GM19025 (cell line): ENCODE measurements around the gene ZNF488.

Source experiments
- ATAC-seq: cut with Tn5 transposase; IDR thresholded peaks from one replicate; pipeline ENCODE4 v1.9.1; 2021; ENCODE audit warnings: mild to moderate bottlenecking, low read depth, moderate library complexity; ENCODE audit not compliant: unreplicated experiment

The ZNF488 gene

GRCh38 chr10:47410271-47410670, 26.2 kb upstream of the ZNF488 start:
- no peak for ATAC-seq

GRCh38 chr10:47409866-47410256, 25.8 kb upstream of the ZNF488 start:
- no peak for ATAC-seq

GRCh38 chr10:47409171-47409865, 25.2 kb upstream of the ZNF488 start:
- no peak for ATAC-seq

- no peak for ATAC-seq
Observed at GRCh38 chr10:47408606-47409005, 24.5 kb upstream of the ZNF488 start.

GRCh38 chr10:47406870-47407691, 23.0 kb upstream of the ZNF488 start:
- ATAC-seq, result no peak

GRCh38 chr10:47406548-47406869, 22.4 kb upstream of the ZNF488 start:
- no peak for ATAC-seq

GRCh38 chr10:47405857-47406547, 21.9 kb upstream of the ZNF488 start:
- no peak for ATAC-seq

GRCh38 chr10:47404937-47405336, 20.8 kb upstream of the ZNF488 start:
- ATAC-seq, result no peak

GRCh38 chr10:47404446-47404845, 20.4 kb upstream of the ZNF488 start:
- no peak for ATAC-seq

- no peak for ATAC-seq
Observed at GRCh38 chr10:47403446-47404318, 19.6 kb upstream of the ZNF488 start.

GRCh38 chr10:47402641-47403301, 18.7 kb upstream of the ZNF488 start:
- no peak for ATAC-seq

- ATAC-seq, result no peak
Observed at GRCh38 chr10:47401874-47402640, 18.0 kb upstream of the ZNF488 start.

- ATAC-seq, result no peak
Observed at GRCh38 chr10:47401210-47401609, 17.1 kb upstream of the ZNF488 start.

- ATAC-seq, result no peak
Observed at GRCh38 chr10:47400786-47401185, 16.7 kb upstream of the ZNF488 start.

GRCh38 chr10:47400251-47400650, 16.2 kb upstream of the ZNF488 start:
- ATAC-seq, result no peak

- ATAC-seq, result no peak
Observed at GRCh38 chr10:47397256-47397655, 13.2 kb upstream of the ZNF488 start.

GRCh38 chr10:47396311-47396717, 12.2 kb upstream of the ZNF488 start:
- ATAC-seq, result no peak

GRCh38 chr10:47389619-47390018, 5.5 kb upstream of the ZNF488 start:
- no peak for ATAC-seq

- no peak for ATAC-seq
Observed at GRCh38 chr10:47388879-47389278, 4.8 kb upstream of the ZNF488 start.
